ENCODE data around the gene COL28A1. TPM values are rescaled to one million over a fixed set of nuclear protein-coding genes. Genes with fewer than 3 reads are reported as not detected.

COL28A1 gene
- total RNA-seq, 1 experiment from 2014 or later = 0.81 TPM

- Mint-ChIP-seq H3K4me3 (no peak overlapping the region), H3K27me3 (ENCODE audit: low read depth) (no peaks in the 10 kb centered on the region), H3K9me3 (peaks cover 35% of the 10 kb centered on the region), H3K36me3 (peaks cover 20% of the 10 kb centered on the region), H3K4me1 (no peaks in the 10 kb centered on the region), H3K27ac (no peak overlapping the region)
- no peak for TF ChIP-seq SMAD3 (CRISPR knock-in tag; IDR thresholded peaks at IDR 0.05; ENCODE audit: borderline replicate concordance)
- ChIA-PET CTCF (no interaction called here), POLR2A (no interaction called here)
- no peak for ATAC-seq
- no peak for DNase-seq (ENCODE audit: low spot score)
Observed at GRCh38 chr7:7557252-7557651, 21.6 kb upstream of the COL28A1 start.

GRCh38 chr7:7556852-7557251, 21.2 kb upstream of the COL28A1 start:
- H3K9me3 Mint-ChIP-seq = peaks cover 35% of the 10 kb centered on the region
- no peaks in the 10 kb centered on the region for H3K27me3 Mint-ChIP-seq (ENCODE audit: low read depth)
- TF ChIP-seq JAZF1 (CRISPR knock-in tag; IDR thresholded peaks at IDR 0.05) (no peak), ZNF396 (CRISPR knock-in tag; IDR thresholded peaks at IDR 0.05; ENCODE audit: borderline replicate concordance) (no peak), PRDM15 (CRISPR knock-in tag; IDR thresholded peaks at IDR 0.05) (no peak), TEAD1 (CRISPR knock-in tag; IDR thresholded peaks at IDR 0.05) (no peak), RORB (CRISPR knock-in tag; IDR thresholded peaks at IDR 0.05) (no peak), ZNF232 (CRISPR knock-in tag; IDR thresholded peaks at IDR 0.05) (no peak), NFYB (CRISPR knock-in tag; conservative IDR thresholded peaks at IDR 0.05; ENCODE audit: low read depth) (no peak), ARID4B (CRISPR knock-in tag; IDR thresholded peaks at IDR 0.05; ENCODE audit: borderline replicate concordance) (no peak), E2F1 (CRISPR knock-in tag; IDR thresholded peaks at IDR 0.05) (no peak), SMAD4 (CRISPR knock-in tag; IDR thresholded peaks at IDR 0.05) (no peak), ZBTB21 (CRISPR knock-in tag; IDR thresholded peaks at IDR 0.05; ENCODE audit: borderline replicate concordance) (no peak), ATF1 (CRISPR knock-in tag; IDR thresholded peaks at IDR 0.05) (no peak), ZNF317 (CRISPR knock-in tag; IDR thresholded peaks at IDR 0.05; ENCODE audit: borderline replicate concordance, low read depth) (no peak), SMAD3 (CRISPR knock-in tag; IDR thresholded peaks at IDR 0.05; ENCODE audit: borderline replicate concordance) (no peak), PREB (CRISPR knock-in tag; IDR thresholded peaks at IDR 0.05; ENCODE audit: borderline replicate concordance) (no peak), NFATC4 (CRISPR knock-in tag; IDR thresholded peaks at IDR 0.05) (no peak), ZSCAN18 (CRISPR knock-in tag; IDR thresholded peaks at IDR 0.05) (no peak), ZNF532 (CRISPR knock-in tag; IDR thresholded peaks at IDR 0.05; ENCODE audit: borderline replicate concordance) (no peak)
- H3K4me3 Mint-ChIP-seq = no peak overlapping the region
- CTCF ChIA-PET = no interaction called here
- ATAC-seq (no peak), DNase-seq (ENCODE audit: low spot score) (no peak)
- no peak overlapping the region for H3K27ac Mint-ChIP-seq
- peaks cover 20% of the 10 kb centered on the region for H3K36me3 Mint-ChIP-seq
- POLR2A ChIA-PET = no interaction called here
- H3K4me1 Mint-ChIP-seq = no peaks in the 10 kb centered on the region
